ENCODE data around the gene NUDT14.

The NUDT14 gene

DNA sequence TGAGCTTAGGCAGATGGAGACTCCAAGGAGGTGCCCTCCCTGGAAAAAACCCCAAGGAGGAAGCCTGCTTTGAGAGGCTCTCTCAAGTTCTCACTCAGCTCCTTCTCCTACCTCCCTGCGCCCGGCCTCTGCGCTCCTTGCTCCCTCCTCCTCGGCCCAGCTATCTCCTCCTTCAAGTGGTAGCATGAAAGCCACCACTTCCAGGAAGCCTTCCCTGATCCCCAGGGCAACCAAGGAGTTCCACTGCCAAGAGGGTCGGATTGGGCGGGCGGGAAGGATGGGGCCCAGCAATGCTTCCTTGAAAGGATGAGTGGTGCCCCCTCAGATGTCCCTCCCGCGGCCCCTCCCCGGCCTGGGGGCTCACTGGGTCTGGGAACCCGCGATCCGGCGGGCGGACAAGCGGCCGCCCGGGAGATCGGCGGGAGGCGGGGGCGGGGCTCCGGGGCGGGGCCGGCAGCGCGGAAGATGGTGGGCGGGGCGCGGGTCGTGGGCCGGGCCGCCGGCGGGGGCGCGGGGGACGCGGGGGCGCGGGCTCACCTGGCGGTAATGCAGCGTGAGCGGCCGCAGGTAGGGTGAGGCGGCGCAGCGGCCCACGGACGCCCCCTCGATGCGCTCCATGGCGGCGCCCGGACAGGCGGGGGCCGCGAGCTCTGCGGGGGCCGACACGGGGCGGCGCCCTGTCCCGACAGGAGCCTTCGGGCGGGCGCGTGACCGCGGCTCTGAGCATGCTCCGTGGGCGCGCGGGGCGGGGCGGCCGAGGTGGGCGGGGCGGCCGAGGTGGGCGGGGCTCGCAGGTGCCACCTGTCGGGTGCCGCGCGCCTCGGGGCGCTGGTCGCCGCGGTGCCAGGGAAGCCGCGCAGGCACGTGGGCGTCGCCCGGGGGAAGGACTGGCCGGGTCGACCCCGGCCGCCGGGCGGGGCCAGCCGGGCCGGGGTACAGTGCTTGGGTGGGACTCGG lies at the start of gene NUDT14:
TSS of gene NUDT14 (minus strand) at position 721 of the 957 bp plus-strand sequence. CDS start at position 618, 103 bp downstream.
- peak; percentile 66 to 83 (median 74) for DNase-seq (ENCODE audit: low read depth in 3 of 3)

DNA sequence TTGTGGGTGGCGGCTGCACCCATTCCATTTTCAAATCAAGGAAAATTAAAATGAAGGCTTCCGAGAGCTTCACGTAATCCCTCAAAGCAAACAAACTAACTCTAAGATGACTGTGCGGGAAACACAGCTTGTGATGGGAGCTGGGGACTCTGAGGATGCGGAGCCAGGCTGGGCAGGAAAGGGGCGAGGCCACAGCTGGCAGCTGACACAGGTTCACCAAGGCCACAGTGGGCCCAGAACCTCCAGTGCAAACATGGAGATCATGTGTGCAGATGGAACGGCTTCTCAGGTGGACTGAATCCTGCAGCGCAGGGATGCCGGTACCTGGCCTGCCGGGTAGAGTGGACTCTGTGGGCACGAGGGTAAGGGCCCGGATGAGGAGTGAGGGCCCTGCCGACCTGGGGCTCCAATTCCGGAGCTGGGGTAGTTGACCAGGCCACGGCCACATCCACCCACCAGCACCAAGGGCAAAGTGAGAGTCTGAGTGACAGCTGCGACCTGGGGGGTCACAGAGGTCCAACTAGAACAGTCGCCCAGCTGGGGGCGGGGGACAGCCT lies 48.1 kb upstream of the NUDT14 start:
- DNase-seq (ENCODE audit: low read depth in 3 of 3), result no peak

DNA sequence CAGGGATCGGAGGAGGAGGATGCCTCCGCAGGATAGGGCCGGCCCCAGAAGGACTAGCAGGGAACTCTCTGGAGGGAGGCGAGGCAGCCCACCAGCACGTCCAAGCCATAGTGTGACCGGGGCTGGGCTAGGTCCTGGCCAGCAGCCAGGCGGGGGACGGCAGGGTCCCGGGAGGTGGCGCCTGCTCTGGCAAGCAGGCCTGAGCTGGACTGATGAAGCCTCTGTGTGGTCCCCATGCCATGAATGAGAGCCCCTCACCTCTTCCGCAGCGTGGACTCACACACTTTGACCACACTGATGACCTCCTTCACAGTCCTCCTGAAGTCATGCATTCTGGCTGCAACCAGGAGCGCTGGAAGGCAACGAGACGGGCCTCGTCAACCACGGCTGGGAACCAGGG lies 47.5 kb upstream of the NUDT14 start:
- DNase-seq (ENCODE audit: low read depth in 3 of 3), result no peak

DNA sequence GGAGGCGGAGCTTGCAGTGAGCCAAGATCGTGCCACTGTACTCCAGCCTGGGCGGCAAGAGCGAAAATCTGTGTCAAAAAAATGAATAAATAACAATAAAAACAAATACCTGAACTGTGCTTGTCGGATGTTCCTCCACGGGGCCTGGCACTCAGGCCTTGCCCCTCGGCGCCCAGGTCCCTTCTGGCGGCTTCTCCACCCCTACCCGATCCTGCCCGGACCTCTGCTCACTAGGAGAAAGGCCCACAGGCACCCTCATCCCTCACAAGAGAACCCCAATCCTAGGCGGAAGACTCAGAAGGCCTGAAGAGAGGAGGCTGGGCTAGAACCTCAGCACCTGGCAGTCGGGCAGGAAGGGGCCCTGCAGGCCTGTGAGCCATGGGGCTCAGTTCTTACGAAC lies 46.2 kb upstream of the NUDT14 start:
- DNase-seq (ENCODE audit: low read depth in 3 of 3), result no peak

DNA sequence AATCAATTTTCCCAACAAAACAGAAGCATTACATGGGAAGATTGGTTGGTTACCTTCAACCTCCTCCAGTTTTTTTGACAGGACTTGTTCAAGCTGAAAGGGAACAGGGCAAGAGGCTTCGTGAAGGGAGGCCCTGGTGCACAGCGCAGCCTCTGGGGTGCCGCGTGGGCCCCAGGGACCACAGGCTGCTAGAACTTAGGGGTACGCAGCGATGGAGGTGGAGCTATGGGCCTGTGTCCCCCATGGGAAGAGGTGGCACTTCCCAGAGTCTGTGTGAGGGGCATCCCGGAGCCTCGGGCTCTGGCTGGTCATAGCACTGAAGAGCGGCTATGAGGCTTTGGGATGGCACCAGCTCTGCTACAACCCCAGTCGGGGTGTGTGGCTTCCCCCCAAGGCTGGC lies 45.1 kb upstream of the NUDT14 start:
- no peak for DNase-seq (ENCODE audit: low read depth in 3 of 3)

DNA sequence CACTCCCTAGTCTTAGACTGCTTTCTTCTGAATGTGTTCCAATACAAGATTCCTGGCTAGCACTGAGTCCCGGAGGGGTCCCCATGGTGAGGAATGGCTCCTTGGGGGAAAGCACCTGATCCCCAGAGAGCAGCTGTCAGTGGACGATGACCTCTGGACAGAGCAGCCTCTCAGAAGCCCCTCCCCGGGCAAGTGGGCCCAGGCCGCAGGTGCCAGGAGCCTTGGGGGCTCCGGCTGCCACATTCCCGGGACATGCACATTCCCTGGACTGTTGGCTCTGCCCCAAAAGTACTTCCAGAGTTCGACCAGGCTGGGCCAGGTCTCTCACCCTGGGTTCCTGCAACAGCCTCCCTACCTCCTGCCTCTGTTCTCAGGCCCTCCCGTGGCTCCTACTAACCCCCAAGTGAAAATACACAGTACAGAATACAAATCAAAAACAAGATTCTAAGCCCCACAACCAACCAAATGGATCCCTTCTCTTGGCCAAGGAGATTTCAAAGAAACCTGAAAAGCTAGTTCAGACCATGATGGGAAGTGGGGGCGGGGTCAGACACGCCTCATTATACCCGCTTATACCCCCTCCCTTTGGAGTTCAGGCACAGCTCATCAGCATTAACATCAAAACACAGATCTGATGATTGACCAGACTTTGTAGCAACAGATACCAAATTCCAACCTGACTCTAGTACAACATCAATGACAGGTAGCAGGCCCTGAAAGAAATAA lies 43.9 kb upstream of the NUDT14 start:
- no peak for DNase-seq (ENCODE audit: low read depth in 3 of 3)

DNA sequence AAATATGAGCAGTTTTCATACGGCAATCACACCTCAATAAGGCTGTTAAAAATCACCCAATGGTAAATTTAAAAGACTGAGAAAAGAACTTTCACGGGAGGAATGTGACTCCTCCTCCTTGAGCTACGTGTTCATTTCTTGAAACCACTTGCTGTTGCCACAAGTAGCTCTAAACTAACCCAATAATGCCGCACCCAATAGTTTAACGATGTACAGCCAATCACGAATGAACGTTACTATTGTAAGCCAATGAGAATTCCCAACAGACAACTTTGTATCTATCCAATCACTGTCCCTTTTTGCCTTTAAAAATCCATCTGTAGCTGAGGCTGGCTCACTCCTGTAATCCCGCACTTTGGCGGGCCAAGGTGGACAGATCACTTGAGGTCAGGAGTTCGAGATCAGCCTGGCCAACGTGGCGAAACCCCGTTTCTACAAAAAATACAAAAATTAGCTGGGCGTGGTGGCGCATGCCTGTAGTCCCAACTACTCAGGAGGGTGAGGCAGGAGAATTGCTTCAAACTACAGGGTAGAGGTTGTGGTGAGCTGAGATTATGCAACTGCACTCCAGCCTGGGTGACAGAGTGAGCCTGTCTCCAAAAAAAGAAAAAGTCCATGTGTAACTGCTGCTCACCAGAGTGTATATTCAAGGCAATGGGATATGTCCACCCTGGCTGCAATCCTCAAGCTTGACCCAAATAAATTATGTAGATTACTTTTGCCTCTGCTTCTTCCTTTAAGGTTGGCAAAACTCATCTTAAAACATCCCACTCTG lies 42.8 kb upstream of the NUDT14 start:
- DNase-seq (ENCODE audit: low read depth in 3 of 3), result no peak

DNA sequence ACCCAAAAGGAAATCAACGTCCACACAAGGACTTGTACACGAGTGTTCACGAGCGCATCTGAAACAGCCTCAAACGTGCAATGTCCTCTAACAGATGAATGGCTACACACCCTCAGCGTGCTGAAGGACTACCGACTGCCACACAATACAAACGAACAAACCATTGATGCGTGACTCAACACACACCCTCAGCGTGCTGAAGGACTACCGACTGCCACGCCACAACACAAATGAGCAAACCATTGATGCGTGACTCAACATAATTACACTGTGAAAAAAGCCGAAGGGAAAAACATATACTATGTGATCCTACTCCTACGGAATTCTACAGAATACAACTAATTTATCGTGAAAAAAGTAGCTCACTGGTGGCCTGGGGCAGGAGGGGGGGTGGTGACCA lies 42.1 kb upstream of the NUDT14 start:
- DNase-seq (ENCODE audit: low read depth in 3 of 3), result no peak

DNA sequence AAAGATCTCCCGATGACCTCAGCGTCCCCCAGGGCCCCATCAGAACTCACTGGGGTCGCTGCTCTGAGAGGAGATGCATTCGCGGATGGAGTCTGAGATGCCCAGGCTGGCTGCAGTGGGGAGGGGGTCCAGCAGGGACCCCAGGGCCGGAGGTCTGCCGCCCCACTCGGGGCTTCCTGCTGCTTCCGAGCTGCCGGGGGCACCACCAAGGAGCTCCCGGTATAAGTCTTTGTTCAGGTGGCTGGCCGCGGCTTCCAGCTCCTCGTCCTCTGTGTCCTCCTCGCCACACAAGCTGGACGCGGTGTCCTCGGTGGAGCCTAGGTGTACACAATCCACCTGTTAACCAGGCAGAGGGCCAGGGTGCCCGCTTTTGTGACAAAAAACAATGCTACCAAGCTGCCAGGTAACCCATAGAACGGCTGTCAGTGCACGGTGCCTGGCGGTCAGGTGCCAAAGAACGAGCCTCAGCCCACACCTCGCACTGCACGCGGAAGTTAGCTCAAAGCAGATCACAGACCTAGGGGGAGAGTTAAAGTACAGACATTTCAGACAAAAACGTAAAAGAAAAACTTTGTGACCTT lies 40.6 kb upstream of the NUDT14 start:
- DNase-seq (ENCODE audit: low read depth in 3 of 3), result no peak

DNA sequence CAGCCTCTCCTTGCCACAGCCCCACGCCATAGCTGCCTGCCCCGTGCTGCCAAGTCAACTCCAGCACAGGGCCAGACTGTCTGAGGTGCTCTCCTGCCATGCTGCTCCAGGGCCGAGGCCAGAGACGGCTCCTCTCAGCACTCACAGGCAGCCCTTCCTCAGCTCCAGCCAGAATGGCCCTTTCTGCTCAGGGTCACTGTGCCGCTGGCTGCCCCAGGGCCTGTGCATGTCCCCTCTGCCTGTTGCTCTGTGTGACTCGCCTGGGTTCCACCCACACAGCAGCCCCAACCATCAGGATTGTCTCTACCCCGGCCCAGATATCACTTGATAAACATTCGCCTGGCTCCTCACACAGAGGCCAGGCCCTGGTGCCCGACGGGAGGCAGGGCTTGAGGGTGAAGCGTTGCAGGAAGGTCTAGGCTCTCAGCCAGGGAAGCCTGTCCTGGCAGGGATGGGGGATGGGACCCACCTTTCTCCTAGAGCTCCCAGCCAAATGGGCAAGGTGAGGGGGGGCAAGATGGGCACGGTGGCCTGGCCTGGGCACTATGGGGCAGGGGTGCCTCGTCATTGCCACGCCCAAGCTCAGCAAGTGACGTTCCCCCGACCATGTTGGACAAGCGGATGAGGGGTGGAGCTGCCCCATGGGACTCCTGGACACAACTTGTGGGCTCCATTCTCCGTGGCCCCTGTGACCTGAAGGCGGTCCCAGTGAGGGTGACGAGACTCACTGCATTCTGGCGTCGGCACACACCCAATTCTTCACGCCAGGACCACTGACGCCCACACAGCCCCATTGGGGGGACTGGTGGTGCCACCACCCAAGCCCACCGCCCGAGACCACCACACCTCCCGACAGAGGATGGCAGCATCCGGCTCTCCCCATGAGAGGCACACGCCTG lies 39.8 kb upstream of the NUDT14 start:
- DNase-seq (ENCODE audit: low read depth in 3 of 3), result no peak

DNA sequence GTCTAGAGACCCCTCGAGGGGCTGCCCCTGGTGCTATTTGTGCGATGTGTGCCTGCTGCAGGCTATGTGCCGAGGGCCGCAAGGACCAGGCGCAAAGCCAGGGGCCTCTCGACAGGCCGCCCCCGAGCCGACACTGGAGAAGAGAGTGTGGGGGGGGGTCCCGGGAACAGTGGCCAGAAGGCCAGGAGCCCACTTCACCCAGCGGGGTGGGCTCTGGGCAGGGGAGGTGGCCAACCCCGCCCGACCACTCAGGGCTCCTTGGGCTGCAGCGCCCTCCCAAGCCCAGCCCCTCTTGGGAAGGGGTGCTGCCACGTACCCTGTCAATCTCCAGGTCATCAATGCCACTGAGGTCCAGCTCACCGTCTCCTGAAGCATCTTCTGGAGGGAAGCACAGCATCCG lies 38.6 kb upstream of the NUDT14 start:
- no peak for DNase-seq (ENCODE audit: low read depth in 3 of 3)

DNA sequence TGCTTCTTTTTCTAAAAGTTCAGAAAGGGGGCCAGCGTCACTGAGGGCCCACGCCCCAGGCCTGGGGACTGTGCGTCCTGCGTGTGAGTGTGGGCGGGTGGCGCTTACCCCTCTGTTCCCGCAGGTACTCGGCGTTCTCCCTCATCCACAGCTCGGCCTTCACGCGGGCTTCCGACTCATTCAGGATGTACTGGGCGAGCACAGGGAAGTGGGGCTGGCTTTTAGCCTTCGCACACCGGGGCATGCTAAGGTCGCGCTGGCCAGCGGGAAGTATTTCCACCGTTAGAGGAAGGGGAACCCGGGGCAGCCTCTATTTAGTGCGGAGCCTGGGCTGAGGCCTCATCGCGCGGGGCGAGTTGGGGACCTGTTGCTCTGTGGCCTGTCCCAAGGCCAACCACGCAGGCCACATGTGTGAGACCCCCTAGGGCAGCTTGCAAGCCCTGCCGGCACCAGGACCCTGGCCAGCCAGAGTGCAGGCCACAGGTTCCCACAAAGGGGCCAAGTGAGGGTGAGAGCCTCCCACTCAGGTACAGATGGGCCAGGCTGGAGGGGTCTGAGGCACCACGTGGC lies 38.0 kb upstream of the NUDT14 start:
- DNase-seq (ENCODE audit: low read depth in 3 of 3), result no peak

DNA sequence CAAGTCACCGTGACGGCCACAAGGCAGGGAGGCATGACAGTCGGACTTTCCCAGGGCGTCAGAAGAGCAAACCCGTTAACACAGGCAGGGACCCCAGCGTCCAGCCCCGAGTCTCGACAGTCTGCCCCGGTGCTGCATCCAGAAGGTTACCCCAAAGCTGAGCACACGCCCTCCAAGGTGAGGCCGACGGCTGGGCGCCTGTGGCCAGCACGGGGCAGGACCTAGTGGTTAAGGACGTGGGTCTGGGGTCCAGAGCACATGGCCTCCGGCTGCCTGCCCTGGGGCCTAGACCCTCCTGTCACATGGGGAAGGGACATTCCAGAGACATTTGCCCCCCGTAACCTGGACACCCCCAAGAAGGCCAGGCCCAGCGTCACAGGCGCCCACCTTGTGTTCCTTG lies 37.5 kb upstream of the NUDT14 start:
- no peak for DNase-seq (ENCODE audit: low read depth in 3 of 3)

DNA sequence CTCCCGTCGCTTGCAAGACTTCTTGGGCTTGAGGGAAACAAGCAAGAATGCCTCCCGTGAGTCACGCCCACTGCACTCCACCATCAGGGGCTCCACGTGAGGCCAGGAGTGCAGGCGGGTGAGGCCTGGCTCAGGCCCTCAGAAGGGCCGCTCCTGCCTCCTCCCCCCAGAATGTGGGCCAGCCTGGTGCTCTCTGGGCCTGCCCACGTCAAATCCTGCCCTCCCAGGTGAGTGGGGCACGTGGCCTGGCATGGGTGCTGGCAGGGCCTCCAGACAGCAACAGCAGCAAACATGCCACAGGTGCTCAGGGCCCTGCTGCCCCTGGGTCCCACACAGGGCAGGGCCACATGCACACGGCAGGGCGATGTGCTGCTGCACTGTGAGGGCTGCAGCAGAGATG lies 36.7 kb upstream of the NUDT14 start:
- no peak for DNase-seq (ENCODE audit: low read depth in 3 of 3)

DNA sequence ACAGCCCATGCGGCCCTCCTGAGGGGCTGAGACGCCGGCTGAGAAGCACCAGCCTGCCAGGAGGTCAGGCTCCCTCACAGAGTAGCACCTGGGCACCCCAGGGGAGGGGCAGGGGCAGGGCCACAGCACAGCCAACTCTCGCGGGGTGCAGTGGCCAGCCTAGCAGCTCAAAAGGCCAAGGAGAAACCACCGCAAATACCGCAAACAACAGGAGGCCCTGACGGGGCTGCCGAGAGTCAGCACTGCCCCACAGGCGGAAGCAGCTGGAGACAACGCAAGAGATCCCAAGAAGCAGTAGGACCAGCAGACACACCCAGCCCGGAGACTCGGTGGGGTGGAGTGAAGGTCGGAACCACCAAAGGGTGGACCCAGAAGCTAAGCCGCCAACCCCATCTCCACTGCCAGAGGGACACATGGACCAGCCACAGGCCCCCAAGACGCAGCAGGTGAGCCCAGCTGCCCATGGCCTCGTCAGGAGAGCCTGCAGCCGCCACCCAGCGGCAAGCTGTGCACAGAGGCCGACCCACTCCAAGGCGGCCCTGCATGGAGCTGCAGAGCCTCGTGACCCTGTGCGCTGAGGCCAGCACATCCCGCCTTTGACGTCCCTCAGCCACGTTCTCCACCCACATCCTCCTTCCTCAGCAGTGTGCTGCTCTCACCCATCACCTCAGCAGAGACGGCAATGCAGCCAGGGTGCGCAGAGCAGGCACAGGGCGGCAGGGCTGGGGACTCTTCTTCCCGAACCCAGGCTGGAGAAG lies 35.6 kb upstream of the NUDT14 start:
- no peak for DNase-seq (ENCODE audit: low read depth in 3 of 3)

DNA sequence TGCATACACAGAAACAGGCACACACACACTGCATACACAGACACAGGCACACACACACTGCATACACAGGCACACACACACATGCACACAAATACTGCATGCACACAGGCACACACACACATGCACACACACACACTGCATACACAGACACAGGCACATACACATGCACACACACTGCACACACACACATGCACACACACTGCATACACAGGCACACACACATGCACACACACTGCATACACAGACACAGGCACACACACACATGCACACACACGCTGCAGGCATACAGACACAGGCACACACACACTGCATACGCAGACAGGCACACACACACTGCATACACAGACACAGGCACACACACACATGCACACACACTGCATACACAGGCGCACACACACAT lies 34.5 kb upstream of the NUDT14 start:
- DNase-seq (ENCODE audit: low read depth in 3 of 3), result no peak

DNA sequence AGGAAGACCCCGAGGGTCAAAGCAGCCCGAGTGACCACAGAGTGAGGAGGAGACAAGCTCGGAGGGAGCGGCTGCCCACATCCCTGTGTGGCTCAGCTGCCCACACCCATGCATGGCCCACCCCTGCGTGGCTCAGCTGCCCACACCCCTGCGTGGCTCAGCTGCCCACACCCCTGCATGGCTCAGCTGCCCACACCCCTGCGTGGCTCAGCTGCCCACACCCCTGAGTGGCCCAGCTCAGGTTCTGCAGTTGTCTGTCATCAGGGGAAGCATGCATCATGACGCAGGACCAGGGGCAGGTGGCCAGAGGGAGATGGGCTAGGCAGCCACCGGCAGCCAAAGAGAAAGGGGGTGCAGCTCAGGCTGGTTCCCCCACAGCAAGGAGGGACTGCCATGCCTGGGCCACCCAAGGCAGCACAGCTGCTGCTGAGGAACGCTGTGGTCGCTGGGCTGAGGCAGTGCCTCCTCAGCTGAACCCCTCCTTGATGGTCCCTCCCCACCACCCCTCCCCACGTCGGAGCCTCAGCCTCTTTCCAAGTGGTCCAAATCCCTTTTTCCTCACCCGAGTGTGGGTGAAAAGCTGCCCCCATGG lies 33.3 kb upstream of the NUDT14 start:
- no peak for DNase-seq (ENCODE audit: low read depth in 3 of 3)

DNA sequence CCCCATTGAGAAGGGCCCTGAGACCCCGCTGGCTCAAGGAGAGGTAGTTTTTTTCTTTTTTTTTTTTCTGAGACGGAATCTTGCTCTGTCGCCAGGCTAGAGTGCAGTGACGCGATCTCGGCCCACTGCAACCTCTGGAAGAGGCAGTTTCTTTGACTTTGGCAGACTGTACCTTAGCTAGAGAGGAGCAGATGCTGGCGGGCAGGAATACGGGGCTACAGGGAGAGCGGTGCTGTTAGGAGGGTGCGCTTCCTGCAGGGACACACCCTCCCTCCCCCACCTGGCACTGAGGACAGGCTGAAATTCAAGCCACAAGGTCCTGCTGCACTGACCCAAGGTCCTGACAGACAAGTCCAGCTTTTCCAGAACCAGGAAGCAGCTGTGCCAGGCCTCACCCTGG lies 32.2 kb upstream of the NUDT14 start:
- no peak for DNase-seq (ENCODE audit: low read depth in 3 of 3)

All from stimulated activated CD4-positive, alpha-beta T cell treated with anti-CD3 and anti-CD28 coated beads, TNF-alpha, amount 100 ng/mL, for 24 hours (primary cell).